HG03571 (cell line): ENCODE measurements around the gene CD74.

Experiments
- ATAC-seq: cut with Tn5 transposase; IDR thresholded peaks from one replicate; pipeline ENCODE4 v1.9.1; 2021; ENCODE audit not compliant: unreplicated experiment

CD74 gene

DNA sequence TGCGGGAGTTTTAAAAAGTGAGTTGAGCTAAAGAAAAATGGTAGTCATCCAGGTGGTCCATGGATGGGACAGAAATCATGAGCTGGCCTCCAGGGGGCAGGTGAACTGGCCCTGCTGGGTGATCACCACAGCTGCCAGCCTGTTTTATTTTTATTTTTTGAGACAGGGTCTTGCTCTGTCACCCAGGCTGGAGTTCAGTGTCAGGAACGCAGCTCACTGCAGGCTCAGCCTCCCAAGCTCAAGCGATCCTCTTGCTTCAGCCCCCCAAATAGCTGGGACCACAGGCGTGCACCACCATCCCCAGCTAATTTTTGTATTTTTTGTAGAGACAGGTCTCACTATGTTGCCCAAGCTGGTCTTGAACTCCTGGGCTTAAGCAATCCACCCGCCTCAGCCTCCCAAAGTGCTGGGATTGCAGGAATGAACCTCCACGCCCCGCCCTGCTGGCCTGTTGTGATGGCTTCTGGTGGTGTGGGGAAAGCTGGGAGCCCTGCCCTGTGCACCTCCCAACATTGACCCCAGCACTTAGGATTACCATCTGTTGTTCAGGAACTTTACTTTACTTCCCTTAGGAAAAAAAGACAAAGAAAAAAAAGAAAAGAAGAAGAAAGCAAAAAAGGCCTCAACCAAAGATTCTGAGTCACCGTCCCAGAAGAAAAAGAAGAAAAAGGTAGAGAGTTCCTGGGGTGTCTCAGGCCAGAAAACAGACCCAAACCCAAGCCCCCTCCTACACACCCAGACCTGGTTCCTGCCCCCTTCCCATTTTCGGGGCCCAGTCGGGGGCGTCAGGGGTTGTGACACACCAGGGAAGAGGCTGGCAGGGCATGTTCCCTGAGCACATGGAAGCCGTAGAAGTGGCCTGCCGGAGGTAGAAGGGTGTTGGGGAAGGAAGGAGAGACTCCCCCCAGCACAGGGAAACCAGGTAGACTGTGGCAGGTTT is 14.7 kb downstream of the CD74 start:
- no peak for ATAC-seq

- ATAC-seq = no peak
These were observed 15.4 kb downstream of the CD74 start for GRCh38 chr5:150397146-150397781.

GRCh38 chr5:150396267-150396666 is 16.4 kb downstream of the CD74 start:
- ATAC-seq = no peak

- no peak for ATAC-seq
These were observed 17.1 kb downstream of the CD74 start for GRCh38 chr5:150395688-150395975.

- ATAC-seq = no peak
These were observed 17.6 kb downstream of the CD74 start for GRCh38 chr5:150394912-150395687.

GRCh38 chr5:150394131-150394530 is 18.6 kb downstream of the CD74 start:
- no peak for ATAC-seq

DNA sequence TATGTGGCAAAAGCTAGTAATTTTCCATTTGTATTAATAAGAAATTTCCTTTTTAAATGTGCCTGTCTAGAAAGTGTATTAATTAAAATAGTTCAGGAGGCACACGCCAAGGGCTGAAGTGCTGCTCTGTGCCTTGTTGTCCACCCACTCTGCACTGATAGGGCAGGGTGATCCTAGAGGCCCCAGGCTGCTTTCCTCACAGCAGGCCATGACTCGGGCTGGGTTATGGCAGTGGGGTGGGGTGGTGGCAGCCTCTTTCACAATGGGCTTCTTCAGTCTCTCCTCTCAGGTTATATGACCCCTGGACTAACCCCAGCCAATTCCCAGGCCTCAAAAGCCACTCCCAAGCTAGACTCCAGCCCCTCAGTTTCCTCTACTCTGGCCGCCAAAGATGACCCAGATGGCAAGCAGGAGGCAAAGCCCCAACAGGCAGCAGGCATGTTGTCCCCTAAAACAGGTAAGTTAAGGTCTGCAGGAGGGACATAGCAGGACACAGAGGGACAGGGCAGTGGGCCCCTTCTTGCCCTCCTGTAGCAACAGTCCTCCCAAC is 19.5 kb downstream of the CD74 start:
- ATAC-seq = no peak

DNA sequence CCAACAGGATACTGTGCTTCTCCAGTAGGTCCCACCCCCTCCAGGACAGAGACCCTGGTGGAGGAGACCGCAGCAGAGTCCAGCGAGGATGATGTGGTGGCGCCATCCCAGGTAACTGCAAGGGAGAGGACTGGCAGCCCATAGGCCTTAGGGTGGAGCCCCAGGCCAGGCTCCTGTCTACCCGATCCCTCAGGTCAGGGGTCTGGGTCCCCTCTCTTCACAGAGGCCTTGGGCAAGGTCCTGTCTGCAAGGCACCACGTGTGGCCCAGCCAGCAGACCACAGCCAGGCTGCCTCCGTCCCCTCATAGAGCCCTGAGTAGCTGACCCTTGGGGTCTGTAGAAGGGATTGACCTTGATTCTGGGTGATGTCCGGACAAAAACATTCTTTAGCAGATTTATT is 20.0 kb downstream of the CD74 start:
- no peak for ATAC-seq

DNA sequence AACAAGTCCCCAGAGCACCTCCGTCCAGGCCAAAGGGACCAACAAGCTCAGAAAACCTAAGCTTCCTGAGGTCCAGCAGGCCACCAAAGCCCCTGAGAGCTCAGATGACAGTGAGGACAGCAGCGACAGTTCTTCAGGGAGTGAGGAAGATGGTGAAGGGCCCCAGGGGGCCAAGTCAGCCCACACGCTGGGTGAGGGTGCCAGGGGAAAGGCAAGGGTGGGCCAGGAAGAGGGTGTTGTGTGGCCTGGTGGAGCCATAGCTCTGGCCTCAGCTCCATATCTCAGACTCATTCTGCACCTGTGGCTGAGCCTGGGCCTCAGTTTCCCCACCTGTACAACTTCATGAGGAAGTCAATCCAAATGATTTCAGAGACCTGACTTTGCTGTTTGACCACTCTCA is 20.7 kb downstream of the CD74 start:
- ATAC-seq = no peak

- ATAC-seq = no peak
These were observed 21.5 kb downstream of the CD74 start for GRCh38 chr5:150391064-150391834.

GRCh38 chr5:150389531-150390266 is 23.0 kb downstream of the CD74 start:
- no peak for ATAC-seq

DNA sequence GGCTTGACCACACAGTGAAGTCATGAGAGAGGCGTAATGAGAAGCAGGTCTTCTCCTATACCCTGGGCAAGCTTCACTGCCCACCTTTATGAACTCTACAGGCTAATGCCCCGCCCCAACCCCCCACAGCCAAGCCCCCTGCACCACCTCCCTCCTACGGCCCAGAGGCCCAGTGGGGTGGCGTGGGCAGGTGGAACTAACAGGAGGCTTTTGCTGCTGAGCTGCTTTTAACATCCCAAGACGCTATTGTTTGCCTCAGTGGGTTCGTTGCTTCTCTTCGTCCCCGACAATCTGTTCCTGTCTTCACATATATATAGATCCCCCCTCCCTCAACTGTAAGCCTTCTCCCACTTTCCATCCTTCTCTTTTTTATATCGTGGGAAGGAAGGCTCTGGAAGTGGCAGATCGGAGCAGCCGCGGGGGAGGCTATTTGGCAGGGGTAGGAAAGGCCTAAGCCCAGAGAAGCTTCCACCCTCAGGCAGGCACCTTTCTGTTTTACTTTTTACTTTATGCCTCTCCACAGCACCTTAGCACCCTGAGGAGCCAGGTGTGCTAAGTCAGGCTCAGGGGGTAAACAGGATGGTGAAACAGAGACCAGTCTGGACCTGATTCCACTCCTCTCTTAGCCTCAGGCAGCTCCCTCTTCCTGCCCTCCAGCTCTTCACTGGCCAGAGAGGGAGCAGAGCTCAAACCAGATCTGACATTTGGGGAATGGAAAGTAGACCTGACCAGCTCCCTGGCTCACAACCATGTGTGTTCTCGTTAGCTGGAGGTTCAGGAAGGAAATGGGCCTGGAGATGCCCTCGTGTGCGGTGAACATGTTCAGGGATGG is 26.5 kb downstream of the CD74 start:
- ATAC-seq = no peak

DNA sequence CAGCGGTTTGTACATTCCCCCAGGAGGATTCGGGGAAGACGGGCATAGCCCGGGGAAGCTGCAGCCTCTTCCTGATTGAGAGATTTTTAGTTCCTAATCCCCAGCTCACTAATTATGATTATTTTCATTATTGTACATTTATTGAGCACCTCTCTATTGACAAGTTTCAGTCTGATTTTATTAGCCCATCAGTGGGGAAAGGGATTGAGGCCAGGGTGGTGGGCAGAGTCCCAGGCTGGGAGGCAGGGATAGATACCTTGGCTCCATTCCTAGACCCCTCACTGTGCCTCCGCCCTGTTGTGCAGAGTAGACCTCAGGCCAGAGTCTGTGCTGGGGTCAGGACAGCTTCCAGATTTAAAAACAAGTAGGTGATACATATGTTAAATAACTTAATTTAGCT is 28.0 kb downstream of the CD74 start:
- ATAC-seq = no peak

GRCh38 chr5:150377964-150378694 is 34.6 kb downstream of the CD74 start:
- no peak for ATAC-seq

GRCh38 chr5:150376799-150377771 is 35.6 kb downstream of the CD74 start:
- ATAC-seq = no peak

GRCh38 chr5:150374651-150375050 is 38.1 kb downstream of the CD74 start:
- ATAC-seq = no peak

DNA sequence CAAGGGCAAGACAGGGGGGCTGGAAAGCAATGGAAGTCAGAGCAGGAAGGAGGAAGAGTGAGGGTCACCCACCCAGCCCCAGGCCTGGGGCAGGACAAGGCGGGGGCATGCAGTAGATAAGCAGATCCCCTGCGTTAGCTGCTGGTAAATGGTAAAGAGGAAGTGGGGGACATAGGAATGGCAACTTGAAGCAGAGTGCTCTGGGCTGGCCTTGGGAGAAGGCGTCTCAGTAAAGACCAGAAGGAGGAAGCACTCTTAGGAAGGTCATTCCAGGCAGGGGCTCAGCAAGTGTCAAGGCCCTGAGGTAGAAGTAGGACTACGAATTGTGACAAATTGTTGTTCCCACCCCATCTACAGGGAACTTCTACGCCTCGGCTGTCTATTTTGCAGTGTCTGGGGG is 40.1 kb downstream of the CD74 start:
- no peak for ATAC-seq
